NCI-H1048 (cell line): ENCODE measurements around the gene ATP6V0E2.
"Not testable (repeated sequence)": the region's sequence is repeated elsewhere in the genome, so short reads cannot be mapped to it uniquely, and the experiment has no call there.

Experiments
- DNase-seq: peaks from one replicate; lab custom pipeline; 2025; lab: John Stamatoyannopoulos, UW

The ATP6V0E2 gene

DNA sequence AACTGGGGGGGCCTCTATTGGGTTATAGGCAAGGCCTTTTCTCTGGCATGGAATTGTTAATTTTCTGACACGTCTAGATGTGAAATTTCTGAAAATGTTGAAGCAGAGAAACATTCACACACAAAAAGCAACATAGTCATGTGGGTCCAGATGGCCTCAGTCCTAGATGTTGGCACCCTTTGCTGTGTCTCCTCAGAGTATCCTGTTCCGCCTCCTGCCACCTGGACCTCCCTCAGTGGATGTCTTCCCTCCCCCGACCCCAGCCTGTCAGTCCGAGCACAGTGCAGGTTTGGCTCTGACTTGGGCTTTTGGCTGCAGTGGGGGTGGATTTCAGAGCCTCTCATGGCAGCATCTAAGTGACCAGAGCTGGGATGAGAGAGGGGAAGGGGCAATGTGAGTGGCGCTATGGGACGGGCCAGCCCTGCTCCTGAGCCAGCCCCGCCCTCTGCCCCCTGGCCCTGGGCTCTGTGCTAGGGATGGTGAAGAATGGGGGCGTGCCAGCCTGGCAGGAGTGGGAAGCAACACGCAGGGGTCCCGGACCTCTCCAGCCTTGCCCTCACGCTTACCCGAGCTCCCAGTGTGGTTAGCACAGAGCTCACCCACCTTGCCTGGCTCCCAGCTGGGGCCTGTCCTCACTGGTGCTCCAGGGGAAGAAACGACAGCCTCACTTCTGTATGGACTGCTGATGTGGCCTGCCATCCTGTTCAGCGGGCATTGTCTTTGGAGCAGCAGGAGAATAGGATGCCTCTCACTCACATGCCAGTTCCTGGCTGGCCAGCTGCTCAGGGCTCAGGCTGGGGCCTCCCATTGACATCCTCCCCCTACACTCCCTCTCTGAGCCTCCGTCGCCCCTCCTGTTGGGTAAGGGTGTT lies 6.2 kb downstream of the ATP6V0E2 start:
- DNase-seq = no peak

DNA sequence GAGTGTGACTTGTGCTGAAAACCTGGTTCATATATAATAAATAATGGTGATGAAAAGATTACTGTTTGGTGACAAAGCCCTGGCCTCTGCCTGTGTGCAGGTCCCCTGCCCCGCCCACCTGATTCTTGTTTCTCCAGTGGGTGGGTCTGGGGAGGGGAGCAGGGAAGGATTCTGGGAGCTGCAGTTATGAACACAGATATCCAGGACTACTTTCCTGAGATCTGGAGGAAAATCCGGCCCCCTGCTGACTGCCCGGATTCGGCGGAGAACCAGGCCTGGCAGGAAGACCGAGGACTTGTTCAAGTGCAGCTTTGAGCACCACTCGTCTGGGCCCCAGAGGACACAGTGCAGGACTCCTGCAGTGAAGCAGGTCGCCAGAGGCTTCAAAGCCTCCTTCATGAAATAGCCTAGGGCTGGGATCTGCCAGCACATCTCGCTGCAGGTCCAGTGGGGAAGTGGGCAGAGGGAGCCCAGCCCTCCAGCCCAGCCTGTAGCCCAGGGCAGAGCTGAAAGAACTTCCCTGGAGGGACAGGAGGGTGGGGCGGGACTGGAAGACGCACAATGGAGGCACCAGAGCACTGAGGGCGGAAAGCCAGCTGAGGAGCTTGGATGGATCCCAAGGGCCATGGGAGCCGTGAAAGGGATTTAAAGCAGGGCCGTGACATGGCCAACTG lies 7.0 kb downstream of the ATP6V0E2 start:
- DNase-seq = no peak

DNA sequence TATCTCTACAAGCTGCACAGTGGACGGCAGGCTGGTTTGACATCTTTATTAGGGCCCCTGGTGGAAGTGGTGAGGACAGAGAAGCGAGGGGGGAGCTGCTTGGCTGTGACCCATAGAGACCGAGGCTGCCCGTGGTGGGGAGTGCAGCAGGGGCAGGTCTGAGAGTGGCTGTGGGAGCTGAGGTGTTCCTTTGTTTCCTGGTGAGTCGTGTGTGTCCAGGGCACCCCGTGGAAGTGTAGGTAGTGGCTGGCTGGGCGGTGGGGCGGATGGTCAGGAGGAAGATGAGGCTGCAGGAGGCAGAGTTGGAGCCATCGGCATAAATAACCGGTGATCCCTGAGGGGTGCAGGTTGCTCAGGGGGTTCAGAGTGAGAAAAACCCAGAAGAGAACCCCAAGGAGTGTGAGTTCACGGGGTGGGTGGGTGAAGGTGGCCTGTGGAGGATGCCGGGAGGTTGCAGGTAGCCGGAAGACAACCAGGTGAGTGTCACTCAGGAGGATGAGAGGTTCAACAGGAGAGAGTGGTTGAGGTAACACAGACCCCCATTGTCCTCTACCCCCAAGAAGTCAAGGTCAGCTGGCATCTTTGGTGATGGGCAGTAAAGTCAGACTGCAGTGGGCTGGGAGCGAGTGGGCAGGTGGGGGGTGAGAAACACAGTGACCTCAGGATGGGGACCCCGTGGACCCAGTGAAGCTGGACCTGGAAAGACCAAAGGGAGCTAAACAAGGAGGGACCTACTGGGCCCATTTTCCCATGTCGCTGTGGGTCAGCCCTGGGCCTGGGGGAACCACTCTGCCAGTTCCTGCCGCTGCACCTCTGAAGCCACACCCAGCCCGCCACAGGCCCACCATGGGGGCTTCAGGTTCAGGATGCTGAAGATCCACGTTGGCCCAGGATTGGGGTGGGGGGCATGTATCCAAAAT lies 7.8 kb downstream of the ATP6V0E2 start:
- DNase-seq = no peak

DNA sequence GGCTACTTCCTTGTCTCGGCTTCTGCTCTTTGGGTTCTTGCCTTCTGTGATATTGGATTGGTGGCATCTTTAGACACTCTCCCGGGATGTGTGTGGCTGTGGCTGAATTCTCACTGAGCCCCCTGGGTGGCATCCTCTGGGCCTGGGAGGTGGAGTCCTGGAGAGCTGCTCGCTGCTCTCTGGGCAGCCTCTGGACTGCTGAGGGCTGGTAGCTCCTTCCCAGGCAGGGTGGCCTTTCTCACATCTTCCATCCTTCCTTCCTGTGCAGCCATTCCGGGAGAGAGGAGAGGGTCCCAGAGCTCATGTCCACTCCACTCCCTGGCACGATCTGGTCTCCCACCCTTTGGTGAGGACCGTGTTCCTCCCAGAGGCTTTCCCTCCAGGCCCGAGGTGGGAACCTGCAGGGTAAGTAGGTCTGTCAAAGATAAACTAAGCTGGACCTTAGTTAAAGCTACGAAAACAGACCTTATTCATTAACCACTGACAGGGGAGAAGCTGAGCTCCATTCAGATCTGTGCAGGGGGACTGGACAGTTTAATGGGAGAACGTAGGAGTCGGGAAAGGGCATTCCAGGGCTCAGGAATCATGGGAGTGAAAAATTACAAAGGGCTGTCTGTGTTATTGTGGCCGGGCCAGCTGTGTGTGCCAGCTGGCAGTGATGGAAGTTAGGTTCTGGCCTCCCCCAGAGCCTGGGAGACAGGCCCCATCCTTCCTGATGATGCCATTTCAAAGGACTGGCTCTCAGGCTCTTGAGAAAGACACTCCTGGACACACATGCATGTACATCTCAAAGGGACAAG lies 8.7 kb downstream of the ATP6V0E2 start:
- DNase-seq = no peak

DNA sequence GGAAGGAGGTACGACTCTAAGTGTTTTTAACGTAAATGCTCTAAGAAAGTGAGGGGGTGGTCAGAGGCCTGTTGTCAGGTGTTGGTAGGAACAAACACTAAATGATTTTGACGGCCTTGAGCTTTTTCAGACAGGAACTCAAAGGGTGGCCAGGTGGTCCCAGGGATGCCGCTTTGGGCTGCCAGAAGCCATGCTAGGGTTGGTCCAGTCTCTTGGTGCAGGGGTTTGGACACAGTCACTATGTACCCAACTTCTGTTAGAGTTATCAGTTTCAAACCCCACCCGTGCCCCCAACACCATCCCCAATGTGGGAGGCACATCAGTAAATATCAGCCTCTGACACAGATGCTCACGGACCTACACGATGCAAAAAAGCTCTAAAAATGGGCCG lies 9.3 kb downstream of the ATP6V0E2 start:
- no peak for DNase-seq

DNA sequence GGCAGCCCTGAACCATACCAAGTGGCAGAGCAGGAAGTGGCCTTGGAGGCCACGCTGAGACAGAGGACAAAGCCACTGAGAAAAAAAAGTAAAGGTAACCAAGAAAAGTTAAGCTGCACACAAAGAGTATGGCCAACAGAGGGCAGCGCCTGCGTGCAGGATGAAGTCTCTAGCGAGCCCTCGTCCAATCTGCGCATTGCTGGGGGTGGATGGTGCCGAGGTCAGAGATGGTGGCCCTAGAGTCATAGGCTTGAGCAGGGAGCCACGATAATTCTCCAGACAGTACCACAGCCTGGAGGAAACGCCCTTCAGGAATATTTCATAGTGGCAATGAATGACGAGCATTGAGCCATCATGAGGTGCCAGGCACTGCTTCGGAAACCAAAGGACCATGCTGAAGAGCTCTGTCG lies 9.7 kb downstream of the ATP6V0E2 start:
- DNase-seq = peak; percentile 12

DNA sequence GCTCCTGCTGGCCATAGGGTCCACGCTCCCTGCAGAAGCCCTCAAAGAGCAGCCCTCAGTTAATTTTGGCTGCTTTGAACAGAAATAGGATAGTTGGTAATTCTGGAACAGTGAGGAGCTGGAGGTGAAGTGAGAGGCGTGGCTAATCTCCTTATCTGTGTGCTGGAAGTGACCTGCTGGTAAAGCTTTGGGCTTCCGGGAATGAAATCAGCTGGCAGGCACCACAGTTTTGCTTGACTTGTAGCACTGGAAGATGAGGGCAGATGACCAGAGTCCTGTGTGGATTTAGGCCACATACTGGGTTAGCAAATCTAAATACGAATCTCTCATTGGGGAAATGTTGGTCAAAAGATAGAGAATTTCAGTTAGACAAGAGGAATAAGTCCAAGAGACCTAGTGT lies 10.2 kb downstream of the ATP6V0E2 start:
- no peak for DNase-seq

DNA sequence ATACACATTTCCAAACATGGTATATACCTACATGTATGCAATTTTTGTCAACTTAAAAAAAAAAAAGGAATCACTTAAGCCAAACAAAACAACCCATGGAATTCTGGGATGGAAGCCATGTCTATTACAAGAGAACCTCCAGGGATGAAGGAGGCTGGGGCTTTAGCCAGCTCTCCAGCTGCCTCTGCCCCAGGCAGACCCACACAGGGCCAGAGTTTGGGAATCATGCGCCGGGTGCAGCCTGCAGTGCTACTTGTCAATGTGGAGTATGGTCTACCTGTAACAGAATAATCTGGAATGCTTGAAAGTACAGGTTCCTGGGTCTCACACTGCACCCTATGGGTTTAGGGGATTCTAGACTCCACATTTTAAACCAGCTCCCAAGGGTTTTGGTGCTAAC lies 10.8 kb downstream of the ATP6V0E2 start:
- no peak for DNase-seq

DNA sequence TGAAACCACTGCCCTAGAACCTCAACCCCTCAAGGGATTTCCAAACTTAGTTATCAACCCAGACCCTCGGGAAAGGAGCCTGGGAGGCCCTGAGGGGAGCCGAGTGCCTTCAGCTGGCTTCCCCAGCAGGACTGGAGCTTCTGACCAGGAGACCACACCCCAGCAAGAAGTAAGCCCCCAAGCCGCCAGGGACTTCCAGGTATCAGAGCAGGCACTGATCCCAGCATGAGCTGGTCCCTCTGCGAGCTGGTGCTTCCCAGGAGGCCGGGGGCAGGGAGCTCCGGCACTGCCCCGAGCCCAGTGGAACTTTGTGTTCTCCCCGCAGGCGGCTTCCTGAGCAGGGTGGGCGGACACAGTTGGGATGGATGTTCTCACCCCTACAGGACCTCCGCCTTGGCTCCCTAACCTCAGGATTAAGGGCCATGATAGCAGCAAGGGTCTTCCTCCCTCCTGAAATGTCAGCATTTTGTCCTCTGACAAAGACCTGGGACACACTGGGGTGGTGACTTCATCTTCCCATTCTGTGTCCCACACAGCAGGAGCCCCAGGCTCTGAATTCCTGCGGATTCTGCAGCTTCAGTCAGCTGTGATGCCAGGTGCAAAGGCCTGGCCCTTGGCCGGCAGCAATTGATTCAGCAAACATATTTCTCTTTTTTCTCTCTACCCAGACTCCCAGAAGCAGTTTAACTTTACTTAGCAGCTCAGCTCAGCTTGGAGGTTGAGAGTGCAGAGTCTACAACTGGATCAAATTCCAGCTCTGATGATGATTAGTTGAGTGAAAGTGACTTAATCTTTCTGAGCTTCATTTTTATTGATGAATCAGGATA lies 11.6 kb downstream of the ATP6V0E2 start:
- no peak for DNase-seq

DNA sequence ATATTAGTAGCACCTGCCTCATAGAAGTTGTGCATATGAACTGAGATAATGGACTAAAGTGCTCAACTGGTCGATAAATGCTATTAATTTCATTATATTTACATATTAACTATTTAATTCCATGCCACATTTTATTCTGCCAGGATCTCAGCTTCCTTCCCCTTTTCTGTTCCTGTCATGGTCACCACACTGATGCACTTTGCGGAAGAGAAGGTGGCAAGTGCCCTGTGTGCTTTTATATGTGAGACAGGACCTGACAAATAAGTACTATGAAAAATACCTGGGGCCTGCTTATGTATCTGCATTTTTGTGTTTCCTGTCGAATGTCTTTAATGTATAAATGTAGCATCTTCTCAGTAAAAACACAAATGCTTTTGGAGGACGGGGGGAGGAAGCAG lies 12.2 kb downstream of the ATP6V0E2 start:
- DNase-seq = no peak

DNA sequence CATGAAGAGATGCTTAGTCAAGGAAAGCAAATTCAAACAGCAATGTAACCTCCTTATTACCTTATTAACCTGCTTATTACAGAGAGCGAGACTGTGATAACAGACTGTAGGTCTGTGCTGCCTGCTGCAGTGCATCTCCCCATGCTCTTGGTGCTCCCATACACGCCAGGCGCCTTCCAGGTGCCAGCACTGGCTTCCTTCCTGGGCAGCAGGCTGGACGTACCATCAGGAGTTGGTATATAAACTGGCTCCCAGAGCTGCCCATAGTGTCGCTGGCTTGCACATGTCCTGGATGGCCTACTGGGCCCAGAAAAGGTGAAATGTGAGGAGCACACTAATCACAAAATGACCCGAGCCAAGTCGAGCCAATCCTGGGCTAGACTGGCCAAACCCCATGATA lies 13.5 kb downstream of the ATP6V0E2 start:
- no peak for DNase-seq

DNA sequence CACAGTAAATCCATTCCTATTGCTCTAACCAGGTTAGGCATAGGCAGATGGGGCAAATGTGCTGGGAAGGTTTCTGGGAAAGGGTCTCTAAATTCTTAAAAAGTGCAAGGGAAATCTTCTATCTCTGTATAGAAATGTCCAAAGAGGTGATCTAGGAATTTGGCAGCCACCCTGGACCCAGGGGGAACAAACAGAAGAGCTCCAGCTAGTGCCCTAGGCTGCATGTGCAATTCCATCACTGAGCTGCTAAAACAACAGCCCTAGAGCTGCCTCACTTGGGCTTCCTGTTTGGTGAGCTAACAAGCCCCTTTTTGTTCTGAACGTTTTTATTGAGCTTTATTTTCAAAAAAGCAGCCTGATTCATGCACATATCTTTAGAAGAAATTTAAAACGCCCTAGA lies 16.9 kb downstream of the ATP6V0E2 start:
- DNase-seq = not testable (repeated sequence)

DNA sequence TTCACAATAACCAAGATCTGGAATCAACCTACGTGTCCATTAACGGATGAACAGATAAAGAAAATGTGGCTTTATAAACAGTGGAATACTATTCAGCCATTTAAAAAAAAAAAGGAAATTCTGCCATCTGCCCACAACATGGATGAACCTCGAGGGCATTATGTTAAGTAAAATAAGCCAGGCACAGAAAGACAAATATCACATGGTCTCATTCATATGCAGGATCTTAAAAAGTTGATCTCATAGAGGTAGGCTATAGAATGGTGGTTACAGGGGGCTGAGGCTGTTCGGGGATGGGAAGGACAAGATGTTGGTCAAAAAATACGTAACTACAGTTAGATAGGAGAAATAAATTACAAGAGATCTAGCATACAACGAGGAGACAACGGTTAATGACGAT lies 21.2 kb downstream of the ATP6V0E2 start:
- DNase-seq = not testable (repeated sequence)

DNA sequence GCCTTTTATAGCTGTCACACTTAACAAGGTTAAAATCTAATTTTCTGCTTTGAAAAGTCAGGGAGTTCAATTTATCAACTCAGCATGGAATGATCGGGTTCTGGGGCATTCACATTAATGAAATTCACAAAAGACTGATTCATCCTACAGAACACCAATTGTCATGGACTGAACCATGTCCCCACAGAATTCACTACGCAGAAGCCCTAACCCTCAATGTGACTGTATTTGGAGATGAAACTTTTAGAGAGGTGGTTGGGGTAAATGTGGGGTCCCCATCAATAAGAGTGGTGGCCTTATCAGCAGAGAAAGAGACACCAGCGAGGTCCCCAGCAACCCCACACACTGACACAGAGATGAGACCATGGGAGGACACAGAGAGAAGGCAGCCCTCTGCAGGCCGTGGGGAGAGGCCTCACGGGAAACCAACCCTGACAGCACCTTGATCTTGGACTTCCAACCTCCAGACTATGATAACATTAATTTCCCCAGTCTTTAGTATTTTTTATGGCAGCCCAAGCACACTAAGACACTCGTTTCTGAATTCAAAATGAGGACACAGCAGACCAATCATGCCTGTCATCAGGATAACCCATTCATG lies 34.1 kb downstream of the ATP6V0E2 start:
- not testable (repeated sequence) for DNase-seq

DNA sequence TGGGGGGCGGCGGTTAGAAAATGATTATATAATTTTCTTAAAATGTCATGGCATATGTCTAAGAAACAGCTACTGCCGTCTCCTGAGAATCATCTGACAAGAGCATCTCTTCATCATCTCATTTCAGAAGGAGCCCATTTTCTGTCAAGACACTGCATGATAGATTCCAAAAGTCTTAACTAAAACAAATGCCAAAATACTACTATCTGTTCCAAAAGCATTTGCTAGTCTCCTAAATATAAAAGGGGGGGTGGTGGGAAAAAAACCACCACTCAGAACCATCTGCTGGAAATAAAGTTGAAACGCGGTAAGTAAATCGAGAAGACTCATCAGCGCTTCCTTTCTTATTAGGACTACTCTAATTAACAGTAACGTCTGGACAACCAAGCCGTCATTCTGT lies 36.5 kb downstream of the ATP6V0E2 start:
- not testable (repeated sequence) for DNase-seq

DNA sequence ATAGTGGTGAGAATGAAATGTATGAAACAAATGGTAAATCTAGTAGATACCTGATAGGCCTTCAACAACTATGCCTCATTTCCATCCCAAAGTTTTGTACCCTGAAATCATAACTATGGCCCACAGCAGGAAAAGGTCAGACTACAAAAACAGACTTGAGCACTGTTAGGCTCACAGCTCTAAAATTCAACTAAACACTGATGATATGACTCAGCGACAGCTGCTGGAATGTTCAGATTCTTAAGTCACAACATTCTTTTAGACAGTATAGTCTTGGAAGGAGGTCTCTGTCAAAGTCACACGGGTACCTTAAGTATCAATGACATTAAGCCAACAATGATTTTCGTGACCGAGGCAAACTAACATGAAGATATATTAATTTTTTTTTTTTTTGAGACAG lies 38.4 kb downstream of the ATP6V0E2 start:
- DNase-seq = not testable (repeated sequence)

DNA sequence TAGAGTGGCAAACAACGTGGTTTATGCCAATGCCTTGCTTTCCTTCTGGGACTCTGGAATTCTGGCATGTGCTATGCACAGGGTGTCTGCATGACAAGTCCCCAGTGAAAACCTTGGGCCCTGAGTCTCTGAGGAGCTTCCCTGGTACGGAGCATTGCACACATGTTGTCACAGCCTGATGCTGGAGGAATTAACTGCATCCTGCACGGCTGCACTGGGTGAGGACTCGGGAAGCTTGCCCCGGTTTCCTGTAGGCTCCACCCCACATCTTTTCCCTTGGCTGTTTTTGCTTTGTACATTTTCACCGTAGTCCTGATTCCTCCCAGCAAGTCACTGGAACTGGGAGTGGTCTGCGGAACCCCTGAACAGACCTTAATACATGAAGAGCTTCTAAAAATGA lies 52.6 kb downstream of the ATP6V0E2 start:
- DNase-seq = not testable (repeated sequence)
